GM19025 (cell line): ENCODE data around the gene C3orf22.

ENCODE experiments used
- ATAC-seq: cut with Tn5 transposase; IDR thresholded peaks from one replicate; pipeline ENCODE4 v1.9.1; 2021; ENCODE audit warnings: mild to moderate bottlenecking, low read depth, moderate library complexity; ENCODE audit not compliant: unreplicated experiment

C3orf22 gene

DNA sequence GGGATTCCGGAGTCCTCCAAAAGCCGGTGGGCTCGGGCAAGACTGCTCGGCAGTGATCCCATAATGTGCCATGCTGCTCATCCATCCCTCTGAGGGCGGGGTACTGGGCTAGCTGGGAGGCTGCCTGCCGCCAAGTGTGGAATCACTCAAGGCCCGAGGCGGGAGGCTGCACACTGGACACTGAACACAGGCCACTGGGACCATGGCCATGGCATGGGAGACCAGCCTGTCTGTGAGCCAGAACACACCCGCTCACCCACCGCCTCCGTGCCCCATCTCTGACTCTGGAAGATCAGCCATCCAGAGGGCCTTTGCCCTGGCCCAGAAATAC, 1.4 kb downstream of the C3orf22 start:
- ATAC-seq, result no peak

DNA sequence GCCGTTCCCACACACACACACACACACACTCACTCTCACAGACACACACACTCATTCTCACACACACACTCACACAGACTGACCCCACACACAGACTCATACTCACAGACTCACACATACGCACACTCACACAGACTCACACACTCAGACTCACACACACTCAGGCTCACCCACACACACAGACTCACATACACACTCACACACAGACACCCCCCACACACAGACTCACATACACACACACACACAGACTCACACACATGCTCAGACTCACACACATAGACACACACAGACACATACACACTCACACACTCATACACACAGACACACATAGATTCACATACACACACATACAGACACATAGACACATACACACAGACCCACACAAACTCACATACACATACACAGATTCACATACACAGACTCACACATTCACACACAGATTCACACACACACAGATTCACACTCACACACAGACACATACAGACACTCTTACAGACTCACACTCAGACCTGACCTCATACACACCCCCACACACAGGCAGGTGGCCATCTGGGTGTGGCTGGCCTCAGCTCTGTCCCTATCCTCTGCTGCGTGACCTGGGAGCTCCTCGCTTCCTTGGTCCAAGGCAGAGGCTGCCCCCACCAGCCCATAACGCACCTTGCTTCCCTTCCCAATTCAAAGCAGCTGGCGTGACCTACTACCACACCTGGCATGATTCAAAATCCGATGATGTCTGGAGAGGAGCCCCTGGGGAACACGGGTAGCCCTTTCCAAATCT, 1.9 kb downstream of the C3orf22 start:
- ATAC-seq, result no peak

DNA sequence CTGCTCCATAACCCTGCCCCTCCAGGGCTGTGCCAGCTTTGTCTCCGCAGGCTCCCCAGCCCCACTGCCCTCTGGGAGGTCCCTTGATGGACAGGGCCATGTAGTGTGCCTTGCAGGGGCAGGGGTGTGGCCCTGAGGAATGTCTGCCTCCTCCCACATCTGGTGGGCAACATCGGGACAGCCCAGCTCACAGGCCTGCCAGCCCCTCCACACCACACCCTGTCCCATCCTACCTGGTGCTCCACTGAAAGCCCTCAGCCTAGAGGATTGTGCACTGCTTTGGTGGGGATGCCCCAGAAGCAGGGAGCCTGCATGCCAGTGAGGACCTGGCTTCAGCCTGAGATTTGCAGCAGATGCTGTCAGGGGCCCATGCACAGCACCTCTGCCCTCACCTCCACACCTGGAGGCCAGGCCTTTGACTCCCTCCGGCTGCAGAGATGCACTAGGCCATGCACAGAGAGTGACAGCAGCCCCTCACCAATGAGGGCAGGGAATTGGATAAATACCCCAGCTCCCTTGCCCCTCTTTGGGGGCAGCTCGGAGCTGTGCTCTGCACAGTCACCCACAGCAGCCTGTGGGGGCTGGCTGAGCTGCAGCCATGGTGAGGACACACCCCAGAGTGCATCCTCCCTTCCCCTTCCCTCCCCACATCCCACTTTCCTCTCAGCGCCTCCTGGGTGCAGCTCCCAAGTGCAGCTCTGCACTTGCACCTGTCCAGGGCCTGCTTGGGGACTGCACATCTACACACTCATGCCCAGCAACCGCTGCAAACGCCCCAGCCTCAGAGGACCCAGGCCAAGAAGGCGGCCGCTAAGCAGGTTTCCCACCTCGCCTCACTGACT, 2.7 kb downstream of the C3orf22 start:
- ATAC-seq, result no peak

DNA sequence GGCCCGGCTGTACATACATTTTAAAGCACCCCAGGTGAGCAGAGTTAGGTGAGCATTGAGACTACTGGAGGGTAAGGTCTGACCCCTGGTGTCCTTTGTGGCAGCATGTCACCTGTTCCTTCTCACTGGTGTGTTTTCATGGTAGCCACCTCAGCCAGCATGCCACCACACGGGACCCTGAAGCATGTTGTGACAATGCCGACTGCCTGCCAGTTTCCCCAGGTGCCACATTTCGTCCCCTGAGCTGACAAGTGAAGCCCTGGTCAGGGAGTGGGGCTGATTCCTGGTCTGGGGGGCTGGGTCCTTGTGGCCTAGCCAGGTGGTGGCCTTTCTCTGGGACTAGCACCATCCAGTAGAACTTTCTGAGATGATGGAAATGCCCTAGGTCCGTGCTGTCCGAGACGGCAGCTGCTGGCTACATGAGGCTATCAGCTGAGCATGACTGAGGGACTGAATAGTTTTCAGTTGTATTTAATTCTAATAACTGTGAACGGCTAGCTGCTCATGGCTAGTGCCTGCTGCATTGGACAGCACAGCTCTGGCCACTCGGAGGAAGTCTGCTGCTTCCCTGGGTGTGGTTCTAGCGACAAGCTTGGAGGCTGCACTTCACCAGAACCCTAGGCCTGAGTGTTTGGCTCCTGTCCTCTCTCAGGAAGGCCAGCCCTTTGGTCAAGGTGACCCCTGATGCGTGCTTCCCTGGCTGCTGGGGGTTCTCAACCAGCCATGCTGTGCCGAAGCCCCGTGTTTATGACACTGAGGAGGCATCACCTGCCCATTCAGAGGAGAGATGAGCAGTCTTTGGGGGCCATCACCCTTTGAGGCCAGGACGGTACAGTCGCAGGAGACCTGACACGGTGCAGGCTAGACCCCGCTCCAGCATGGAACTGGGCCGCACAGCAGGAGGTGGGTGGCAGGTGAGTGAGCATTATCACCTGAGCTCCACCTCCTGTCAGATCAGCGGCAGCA, 3.9 kb downstream of the C3orf22 start:
- ATAC-seq, result no peak

DNA sequence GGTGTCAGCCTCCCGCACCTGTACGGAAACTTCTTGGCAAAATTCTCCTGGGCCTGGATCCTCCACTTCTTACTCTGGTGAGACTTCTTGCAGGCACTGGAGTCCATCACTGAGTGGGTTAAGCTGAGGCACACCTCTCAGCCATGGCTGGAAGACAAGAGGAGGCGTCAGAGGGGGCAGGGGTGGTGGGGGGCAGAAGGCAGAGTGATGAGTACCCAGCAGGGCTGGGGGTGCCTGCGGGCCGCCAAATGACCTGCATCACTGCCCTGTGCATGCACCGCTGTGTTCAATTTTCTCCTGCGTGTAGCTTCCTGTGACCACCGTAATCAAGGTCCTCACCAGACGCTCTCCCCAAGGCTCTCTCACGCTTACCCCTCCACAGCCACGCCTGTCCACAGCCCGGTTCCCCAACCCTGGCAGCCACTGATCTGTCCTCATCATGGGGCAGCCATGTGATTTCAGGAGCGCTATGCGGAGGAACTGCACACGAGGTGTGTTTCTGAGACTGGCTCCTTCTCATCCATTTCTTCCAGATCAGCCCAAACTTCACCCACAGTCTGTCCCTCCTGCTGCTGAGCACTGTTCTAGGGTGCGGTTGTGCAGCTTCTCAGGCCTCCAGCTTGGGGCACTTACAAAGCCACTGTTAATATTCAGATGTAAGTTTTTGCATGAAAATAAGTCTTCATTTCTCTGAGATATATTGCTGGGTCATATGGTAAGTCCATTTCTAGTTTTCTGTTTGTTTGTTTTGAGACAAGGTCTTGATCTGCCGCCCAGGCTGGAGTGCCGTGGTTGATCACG, 5.2 kb downstream of the C3orf22 start:
- ATAC-seq, result no peak

DNA sequence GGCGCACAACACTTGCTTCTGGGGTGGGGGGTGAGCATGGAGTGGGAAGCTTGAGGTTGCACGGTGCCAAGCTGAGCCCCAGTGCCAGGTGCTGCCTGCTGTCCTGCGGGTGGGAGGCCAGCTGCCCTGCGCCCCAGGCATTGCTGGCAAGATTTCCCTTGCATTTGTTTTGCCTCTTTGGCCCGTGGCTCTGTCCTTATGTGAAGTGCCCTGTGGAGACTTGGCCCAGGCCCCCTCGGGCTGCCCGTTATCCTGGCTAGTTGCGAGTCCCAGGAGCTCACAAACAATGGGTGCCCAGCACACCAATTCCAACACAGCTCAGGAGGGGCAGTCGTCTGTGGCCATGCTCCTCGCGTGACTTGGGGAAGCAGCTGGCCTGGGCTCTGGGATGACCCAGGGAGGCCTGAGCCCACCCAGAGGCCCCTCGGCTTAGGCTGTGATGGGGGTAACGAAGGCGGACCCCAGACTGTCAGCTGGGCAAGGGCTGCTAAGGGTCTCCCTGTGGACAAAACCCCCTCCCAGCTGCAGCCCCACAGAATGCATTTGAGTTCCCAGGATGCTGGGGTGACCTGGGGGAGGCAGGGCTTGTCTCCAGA, 5.9 kb downstream of the C3orf22 start:
- no peak for ATAC-seq

DNA sequence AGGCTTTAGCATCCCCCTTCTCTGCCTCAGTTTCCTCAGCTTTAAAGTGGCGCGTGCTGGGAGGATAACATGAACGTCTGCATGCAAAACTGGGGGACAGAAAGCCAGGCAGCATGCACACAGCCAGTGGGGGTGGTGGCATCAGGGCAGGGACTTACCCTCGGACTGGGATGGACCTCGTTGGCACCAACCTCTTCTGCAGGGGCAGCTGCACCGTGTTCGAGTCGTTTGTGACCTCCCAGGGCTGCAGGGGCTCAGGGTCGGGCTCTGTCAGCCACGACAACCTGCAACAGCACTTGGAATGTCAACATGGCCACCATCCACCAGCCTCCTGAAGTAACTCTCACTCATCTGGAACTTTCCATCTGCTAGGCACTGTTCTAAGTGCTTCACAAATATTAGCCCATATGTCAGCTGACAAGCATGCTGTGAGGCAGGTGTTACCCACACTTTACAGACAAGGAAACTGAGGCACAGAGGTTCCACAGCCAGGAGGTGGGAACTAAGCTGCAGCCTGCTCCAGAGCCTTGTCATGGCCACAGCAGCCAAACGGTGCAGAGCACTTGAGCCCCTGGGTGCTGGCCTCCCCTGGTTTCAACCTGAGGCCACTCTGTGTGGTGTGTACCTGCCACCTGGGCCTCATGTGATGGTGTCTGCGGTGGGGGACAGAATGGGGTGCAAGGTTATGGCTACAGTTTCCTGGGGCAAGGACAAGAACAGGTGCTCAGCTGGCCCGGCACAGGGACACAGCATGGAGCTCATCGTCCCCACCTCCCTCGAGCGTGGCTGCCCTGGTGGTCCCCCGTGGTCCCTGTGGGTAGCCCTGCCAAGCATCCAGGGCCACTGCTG, 6.7 kb downstream of the C3orf22 start:
- ATAC-seq, result no peak

DNA sequence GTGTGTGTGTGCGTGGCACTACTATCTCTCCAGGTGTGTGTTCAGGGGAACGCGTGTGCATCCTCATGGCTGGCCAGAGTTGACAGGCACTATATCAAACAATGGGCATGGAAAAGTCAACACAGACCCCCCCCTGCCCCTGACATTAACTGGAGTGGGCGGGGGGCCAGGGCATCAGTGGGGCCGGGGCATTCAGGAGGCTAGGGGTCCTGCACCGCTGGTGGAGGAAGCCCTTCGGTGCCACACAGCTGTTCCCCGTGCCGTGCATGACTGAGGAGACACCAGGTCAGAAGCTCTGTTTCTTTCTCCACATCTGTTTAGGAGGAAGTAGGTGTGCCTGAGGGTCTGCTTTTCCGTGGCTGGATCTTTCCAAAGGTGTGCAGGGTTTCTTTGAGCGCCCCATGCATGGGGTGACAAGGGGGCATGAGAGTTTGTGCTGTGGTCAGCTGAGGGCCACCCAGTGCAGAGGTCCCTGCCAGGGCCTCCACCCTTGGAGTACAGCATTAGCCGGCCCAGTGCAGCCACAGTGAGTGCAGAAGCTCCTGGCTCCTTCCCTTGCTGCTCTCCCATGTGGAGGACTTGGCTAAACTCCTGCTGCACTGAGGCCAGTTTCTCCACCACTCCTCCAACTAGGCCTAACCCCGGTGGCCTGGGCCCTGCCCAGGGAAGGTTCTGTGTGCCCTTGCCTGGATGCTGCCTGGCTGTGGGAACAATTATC, 7.5 kb downstream of the C3orf22 start:
- ATAC-seq, result no peak

DNA sequence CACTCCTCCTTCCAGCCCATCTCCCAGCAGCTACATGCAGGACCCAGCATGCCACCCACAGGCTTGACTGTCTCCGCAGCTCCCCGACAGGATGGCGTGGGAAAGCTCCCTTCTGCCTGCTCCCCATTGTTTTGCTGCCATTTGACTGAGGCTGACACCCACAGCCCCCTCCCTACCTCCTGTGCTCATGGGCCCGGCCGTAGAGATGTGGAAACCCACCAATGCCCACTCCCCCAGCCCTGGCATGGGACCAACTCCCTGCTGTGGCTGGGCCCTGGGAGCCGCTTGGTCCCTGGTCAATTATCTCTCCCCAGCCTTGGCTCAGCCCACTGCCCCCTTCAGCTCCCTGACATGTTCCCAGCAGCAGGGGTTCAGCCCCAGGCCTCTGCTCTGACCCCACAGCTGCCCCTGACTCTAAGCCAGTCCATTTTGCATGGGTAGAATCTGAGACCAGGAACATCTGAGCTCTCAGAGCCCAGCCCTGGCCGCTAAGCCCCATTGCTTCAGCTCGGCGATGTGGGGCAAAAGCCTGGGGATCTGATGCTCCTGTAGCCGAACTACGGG, 8.2 kb downstream of the C3orf22 start:
- no peak for ATAC-seq

DNA sequence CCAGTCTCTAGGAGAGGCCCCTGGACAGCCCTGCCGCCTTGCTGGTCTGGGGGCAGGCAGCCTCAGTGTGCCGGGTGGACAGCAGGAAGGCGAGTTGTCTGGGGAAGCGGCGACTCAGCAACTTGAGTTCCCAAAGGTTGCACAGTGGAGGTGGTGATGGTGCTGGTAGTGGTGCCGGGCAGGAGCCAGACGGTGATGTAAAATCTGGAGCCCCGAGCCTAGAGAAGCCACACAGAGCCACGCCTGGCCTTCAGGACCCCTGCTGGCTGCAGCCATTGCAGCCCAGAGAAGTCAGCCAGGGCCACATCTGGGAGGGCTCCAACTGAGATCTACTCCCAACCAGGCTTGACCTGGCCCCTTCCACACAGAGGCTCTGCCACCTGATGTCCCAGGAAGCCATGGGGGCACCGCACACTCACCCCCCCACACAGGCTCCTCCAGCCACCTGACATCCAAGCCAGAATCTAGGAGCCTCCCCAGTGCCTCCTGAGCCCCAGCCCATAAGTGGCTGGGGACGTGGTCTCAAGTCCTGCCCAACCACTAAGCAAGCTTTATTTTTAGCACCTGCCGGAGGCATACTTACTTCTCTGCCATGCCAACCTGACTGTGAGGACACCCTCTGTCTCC, 8.8 kb downstream of the C3orf22 start:
- no peak for ATAC-seq

DNA sequence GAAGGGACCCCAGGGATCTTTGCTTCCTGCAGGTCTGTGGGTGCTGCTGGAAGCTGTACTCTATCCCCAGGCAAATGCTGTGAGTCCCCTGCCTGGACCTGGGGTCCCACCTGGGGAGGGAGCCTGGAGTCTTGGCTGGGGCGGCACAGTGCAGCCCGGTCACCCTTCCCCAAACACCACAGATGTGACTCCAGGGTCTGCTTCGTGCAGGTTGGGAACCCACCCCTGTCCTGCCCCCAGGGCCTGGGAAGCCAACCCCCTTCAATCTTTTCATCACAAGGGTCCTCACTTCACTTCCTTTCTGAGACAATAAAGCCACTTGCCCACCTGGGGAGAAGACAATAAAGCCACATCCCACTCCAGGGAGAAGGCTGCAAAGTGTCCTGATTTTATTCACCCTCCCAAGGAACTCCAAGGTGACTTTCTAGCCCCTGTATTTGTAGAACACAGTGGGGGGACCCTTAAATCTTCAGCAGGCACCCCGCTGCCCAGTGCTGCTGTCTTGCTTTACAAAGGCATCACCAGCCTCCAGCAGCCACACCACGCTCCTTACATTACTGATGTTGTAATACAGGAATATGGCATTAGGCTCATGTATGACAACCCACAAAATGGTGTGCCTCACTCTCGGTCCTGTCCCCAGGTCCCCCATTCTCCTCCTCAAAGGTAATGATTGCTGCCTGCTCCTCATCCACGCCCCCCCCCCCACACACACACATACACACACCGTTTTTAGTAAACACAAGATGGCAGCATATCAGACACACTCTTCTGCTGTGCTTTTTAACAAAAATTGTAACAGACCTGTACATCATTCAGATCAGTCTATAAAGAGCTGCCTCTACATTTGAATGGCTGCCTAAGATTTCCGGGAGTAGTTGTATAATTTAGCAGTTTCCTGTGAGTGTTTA, 9.9 kb downstream of the C3orf22 start:
- ATAC-seq, result no peak

DNA sequence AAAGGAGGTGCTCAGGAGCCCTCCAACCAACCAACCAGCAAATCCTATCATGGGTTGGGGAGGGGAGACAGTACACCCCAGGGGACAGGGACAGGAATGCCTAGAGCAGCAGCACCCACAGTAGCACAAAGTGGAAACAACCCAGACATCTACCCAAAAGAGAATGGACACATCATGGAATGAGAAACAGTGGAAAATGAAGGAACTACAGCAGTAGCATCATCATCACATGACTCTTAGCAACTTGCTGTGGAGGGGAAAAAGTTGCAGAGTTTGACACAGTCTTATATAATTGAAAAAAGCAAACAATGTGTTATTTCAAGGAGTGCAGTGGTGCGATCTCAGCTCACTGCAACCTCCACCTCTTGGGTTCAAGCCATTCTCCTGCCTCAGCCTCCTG, 11.0 kb downstream of the C3orf22 start:
- ATAC-seq, result no peak

DNA sequence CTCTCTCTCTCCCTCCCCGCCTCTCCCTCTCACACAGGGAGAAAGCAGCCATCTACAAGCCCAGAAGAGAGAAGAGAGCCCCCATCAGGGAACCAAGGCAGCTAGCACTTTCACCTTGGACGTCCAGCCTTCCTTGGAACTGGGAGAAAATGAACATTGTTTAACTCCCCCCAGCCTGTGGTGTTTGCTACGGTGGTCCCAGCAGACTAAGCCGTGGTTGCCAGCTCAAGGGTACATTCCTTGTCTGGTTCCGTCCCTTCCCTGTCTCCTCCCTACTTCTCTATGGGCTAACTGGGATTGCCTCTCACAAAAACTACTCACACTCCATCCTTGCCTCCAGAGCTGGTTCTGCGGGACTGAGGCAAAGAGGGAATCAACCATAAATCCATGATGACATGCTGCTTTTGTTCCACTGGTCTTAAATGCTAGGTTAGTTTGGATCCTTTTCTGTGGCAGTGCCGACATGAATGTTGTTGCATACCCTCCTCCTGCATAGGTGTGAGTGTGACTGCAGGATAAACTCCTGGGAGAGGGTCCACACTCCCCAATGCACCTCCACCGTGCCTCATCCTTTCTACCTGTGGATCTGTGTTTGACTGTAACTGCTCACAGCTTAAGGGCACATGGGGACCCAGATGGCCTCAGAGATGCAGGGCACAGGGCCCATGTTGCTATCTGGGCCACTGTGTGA, 12.0 kb downstream of the C3orf22 start:
- no peak for ATAC-seq

DNA sequence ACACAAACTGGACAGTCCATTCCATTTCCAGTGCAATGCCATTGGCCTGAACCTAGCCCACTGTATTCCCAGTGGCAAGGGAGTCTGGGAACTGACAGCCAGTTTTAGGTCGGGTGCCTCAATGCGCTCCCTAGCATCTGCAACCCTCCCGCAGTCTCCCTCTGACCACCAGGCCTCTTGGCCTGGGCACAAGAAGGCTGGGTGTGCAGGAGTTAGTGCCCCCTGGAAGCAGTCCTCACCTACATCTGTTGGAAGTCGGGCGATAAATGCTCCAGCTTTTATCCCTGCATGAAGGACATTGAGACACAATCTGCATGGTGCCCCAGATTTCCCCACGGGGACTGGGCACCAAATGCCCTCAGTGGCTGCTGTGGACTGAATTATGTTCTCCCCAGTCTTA, 12.7 kb downstream of the C3orf22 start:
- no peak for ATAC-seq

DNA sequence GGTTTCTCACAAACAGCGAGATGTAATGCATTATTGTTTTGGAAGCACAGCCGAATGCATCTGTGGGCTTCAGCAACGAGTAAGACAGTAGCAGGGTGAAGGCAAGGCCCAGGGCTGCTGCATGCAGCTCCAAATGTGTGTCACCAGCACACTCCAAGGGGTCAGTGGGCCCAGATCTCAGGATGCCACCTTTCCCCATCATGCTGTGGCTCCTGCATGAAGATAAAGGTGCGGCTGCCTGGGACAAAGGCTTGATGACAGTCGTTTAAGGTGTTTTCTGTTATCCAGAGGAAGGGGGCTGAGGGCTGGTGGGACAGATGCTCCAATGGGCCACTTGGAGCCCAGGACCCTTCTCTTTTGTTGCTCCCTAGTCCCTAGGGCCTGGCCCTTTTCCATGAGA, 13.2 kb downstream of the C3orf22 start:
- no peak for ATAC-seq
